Renal cortex interstitium (tissue), 11 donors: ENCODE data around the gene DCDC2C. TPM values are rescaled to one million over a fixed set of nuclear protein-coding genes. Genes with fewer than 3 reads are reported as not detected.

ENCODE experiments used
- DNase-seq, 11 donors: peaks; one replicate each; pipeline ENCODE4 v3.0.0-alpha.2; 2013; ENCODE audit warnings: low read depth in 9 of 11, low spot score in 4 of 11; ENCODE audit errors: extremely low read depth in 1 of 11
- polyA plus RNA-seq, 3 donors: library from polyadenylated mRNA; unstranded; fragments of 120-200 nt; gene quantifications; one replicate each; pipeline ENCODE4 v1.2.1, GENCODE V29; 2013; ENCODE audit not compliant: insufficient read length in 3 of 3

DCDC2C gene
- polyA plus RNA-seq, 3 donors, result 0.32 to 0.56 TPM; not detected in 1

DNA sequence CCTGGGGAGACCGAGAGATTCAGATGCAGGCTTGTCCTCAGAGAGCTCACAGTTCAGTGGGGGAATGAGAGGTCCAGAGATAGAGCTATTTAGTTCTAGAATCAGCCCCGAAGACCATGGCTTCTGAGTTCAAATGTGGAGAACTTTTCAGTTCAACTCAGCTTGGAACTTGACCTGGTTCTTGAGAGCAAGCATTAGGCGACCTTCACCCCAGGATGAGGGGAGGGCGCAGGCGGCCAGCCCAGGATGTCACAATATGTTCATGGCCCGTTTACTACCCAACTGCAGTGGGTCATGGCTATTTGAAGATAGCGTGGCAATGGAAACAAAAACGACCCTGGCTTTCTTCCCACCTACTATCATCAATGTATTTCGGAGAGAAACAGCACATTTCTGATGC, 33.8 kb downstream of the DCDC2C start:
- no peak for DNase-seq

DNA sequence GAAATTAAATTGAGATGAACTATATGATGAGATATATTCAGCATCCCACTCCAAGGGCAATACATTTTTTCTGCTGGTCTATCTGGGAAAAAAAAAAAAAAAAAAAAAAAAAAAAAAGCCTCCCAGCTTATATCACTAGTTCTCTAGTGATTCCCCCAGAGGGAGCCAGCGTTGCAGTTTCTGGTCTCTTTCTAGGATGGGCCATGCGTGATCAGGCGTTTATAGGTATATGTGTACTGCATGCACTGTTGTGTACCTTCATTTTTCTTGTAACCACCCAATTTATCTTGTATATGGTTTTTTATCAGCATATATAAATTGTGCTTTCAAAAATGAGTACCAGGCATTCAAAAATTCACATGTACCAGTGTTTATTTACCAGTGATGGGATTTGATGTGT, 35.1 kb downstream of the DCDC2C start:
- DNase-seq, result no peak

DNA sequence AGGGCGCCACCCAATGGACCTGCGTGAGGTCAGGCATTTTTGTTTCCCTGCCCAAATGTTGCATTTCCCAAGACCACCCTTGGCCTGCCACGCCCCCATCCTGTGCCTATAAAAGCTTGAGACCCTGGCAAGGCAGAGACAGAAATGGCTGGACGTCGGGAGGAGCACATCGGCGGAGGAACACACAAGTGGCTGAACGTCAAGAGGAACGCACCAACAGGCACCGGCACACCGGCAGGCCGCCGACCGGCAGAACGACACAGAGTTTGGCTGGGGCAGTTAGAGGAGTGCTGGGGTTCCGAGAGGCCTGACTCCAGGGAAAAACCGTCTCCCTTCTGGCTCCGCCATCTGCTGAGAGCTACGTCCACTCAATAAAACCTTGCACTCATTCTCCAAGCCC, 35.9 kb downstream of the DCDC2C start:
- DNase-seq, result no peak

DNA sequence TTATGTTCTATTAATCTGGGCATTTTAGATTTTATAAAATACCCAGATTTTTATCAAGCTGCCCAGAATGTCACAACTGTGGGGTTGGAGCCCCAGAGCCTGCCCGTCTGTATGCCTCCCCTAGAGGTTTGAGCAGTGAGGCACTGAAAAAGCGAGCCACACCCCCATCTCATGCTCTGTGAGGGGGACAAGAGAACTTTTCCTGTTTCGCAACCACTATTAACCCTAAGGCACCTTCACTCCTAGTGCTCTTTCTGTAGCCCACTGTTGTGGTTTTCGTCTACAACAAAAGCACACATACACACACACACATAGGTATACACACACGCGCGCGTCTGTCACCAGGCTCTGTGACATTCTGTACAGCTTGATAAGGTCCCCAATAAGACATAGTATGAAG, 38.0 kb downstream of the DCDC2C start:
- no peak for DNase-seq

DNA sequence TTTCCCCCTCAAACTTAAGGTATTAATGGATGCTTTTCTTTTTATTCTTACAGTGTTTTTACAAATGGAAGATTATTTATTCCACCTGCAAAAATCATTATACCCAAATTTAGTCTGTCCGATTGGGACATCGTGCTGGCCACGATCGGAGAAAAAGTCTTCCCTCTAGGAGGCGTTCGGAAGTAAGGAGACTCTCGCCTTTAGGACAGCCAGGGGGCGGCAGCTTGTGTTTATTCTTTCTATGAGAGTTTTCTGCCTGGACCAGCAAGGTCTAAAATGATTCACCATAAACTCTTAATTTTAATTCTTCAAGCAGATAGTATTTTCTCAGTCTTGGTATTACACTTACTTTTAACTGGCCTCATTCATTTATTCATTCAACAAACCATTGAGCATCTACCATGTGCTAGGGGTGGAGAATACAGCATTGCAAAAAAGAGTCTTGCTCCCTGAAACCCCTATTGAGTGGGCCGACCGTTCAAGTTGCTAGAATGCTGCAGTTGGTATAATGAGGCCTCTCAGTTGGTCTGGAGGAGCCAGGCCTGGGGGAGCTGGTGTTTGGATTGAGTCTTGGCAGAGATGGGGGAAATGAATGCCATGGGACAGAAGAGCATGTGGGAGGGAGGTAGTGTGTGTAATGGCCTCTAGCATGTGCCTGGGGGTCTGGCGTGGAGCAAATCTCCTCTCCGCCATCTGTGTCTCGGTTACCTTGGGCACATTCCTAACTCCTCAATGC, 38.7 kb downstream of the DCDC2C start:
- DNase-seq, result no peak

DNA sequence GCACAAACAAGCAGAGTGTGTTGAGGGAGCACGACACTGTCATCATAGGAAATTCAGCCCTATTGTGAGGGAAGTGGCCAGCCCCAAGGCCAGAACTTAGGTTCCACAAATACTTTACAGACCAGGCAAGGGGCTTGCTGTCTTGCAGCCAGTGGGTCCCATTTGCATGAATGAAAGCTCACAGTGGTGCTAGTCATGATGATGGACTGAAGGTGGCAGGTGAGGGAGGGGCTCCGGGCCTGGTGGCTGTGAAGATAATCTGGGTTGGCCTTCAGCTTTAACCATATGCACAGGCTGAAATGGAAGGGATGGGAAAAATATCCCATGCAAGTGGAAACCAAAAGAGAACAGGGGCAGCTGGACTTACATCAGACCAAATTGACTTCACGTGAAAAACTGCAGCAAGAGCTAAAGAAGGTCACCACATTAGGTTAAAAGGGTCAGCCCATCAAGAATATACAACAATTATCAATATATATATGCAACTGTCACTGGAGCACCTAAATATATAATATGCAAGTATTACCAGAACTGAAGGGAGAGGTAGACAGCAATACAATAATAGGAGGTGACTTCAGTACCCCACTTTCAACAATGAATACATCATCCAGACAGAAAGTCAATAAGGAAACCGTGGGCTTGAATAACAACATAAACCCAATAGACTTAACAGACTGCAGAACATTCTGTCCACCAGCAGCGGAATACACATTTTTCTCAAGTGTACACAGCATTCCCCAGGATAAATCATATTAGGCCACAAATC, 39.6 kb downstream of the DCDC2C start:
- DNase-seq, result no peak

DNA sequence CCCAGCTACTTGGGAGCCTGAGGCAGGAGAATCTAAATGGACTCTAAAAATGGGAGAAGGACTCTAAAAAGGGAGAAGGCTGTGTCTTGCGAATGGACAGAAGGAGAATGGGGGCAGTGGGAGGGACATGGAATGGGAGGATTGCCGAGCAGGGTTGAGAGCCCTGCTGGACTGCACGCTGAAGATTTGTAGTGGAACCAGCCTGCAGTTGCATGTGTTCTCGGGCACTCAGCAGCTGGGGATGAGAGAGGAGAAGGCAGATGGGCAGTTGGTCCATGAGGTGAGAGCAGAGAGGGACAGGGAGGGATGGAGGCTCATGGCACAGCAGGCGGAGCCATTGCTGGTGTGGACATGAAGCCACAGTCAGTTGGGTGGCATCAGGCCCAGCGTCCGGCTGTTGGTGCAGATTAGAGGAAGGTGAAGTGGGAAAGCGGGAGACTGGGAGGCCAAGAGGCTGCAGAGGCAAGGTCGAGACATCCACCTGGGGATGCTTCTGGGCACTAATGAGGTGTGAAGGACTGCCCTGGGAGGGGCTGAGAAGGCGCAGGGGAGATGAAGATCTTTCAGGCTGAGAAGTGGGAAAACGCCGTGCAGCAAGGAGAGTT, 40.7 kb downstream of the DCDC2C start:
- DNase-seq, result no peak

DNA sequence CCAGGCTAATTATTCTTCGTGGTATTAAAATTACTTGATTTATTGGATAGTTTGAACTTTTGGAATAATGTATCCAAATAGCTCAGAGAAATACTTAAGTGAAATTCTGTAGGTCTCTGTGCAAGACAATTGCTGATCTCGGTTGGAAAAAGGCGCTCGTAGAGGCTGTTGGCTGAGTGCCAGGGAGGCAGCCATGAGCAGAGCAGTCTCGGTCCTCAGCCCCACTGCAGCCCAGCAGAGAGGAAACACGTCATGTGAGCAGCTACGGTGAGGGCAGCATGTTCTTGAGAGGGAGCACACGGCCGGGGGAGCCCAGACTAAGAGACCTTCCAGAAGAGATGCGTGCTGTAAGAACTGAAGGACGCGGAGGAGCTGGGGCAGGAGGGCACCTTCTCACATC, 42.5 kb downstream of the DCDC2C start:
- DNase-seq, result no peak

DNA sequence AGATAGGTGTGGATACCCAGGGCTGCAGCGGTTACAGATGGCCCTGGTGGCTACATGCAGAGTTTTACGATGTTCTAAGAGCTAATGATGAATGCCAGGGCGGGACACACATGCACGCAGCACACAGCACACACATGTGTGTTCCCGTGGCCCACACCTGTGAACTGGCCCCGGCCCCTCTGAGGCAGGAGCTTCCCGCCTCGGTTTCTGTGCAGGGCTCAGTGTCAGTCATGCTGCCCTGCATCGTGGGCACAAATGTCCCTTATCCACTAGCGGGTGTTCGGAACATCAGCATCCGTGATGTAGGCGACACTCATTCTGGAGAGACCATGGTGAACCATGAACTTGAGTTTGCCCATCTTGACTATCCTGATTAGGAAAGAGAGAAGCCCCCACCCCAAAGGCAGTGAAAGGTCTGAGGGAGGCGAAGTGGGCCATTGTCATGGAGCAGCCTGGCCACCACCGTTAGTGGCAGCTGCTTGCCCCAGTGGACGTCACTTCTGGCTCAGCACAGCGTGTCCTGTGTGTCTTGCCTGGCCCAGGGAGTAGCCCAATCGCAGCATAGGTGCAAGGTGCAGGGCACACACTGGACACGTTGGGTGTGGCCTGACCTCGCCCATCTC, 43.8 kb downstream of the DCDC2C start:
- DNase-seq, result no peak

DNA sequence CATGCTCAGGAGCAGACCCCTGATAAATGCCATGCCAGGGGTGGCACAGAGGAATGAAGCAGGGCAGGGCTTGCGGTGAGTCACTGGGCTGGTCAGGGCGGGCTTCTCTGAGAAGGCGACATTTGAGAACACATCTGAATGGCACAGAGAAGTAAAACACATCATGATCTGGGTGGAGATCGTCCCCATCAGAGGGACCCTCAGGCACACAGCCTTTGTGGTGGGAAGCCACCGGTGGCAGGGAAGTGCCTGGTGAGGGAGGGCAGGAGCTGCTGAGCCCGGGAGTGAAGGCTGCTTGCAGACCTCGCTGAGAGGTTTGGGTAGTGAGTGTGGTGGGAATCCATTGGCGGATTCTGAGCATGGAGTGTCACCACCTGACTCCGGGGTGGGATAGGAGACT, 44.5 kb downstream of the DCDC2C start:
- no peak for DNase-seq

DNA sequence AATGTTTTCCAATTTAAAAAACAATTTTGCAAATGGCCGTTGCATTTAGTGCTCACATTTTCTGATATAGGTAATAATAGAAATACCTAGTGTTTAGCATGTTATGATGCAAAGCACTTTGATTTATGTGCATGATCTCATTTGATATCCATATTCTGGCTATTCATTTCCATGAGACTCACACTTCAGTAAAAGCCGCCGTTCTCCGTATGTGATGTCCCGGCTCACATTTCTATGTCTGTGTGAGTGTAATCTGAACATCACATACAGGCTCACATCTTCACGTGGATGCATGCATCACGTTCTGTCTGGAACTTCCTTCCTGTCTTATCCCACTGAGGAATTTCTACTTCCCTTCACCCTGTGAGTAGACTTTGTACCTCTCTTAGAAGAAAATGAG, 45.8 kb downstream of the DCDC2C start:
- DNase-seq, result no peak

DNA sequence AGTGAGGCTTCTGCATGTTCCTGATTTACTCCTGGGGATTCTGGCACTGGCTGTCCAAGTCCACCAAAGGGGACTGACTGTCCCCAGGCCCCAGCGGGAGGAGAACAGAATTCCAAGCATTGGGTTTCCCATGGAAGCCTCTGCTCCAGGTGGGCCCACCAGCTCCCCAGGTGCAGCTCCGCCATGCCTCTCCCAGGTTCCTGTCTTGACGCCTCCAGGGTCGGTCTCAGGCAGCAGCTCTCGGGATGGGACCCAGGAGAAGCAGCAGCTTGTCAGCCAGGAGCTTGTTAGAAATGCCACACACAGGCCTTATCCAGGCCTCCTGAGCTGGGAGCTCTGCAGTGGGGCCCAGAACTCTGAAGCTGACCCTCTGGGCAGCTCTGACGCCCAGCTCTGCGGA, 47.9 kb downstream of the DCDC2C start:
- DNase-seq, result no peak

DNA sequence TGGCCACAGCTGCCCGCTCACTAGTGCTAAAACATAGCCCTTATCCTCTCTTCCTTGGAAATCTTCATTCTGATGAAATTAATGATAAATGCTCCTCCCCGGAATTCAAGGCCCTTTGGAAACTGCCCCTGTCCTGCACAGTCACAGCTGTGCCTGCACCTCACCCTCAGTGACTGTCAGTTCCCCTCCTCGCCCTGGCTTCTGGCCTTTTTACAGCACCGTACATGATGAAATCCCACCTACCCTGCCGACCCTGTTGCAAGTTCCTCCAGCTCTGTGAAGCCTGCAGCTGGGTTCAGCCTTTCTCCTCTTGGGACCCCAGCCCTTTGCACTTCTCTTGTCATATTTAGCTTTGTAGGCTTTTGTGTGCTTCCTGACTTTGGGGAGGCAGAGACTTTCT, 48.4 kb downstream of the DCDC2C start:
- no peak for DNase-seq

DNA sequence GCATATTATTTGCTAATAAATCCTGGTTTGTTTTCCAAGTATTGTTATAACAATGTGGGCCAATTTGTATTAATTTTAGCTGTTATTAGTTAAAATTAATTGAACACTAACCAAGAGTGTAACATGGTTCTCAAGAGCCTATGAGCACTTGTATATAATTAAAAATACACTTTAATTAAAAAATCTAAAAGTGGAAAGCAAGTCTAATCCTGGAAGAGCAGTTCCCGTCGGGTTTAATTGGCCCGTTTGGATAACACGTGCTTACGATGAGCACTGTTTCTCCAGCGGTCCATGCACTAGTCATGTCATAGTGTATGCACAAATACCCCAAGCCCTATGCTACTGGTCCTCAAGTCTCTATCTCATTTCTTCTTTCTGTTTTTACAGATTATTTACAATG, 49.0 kb downstream of the DCDC2C start:
- no peak for DNase-seq

DNA sequence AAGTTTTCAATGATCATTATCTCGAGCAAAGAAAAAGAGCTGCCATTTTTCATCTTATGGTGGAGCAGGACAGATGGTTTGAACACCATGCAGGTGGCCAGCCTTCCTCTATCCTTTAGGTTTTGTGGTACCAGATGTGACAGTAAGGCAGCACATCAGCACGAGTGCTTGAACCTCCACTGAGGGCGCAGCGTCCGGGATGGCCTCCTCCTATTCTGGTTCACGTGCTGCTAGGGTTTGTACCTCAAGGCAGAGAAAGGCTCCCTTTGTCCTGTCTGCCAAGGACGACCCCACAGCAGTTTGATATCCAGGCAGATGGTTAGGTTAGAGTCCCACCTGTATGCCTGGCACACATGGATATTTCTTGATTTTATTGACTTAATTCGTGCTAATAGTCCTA, 50.2 kb downstream of the DCDC2C start:
- DNase-seq, result no peak

DNA sequence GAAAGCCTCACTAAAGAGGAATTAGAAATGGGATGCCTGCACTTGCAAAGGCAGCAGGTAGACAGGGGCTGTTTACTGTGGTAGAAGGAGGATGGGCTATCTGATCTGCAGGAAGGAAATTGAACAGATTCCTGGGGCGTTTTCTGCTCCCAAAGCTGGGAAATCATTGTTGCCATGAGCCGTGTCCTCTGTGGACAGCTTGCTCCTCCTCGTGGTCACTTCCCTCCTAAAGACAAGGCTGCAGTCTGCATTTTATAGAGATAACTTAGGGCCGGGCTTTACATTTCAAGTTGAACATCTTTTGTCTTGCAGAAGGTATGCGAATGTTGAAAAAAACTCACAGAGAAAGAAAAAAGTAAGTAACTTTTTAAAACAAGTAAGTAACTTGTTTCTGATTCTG, 50.9 kb downstream of the DCDC2C start:
- no peak for DNase-seq

DNA sequence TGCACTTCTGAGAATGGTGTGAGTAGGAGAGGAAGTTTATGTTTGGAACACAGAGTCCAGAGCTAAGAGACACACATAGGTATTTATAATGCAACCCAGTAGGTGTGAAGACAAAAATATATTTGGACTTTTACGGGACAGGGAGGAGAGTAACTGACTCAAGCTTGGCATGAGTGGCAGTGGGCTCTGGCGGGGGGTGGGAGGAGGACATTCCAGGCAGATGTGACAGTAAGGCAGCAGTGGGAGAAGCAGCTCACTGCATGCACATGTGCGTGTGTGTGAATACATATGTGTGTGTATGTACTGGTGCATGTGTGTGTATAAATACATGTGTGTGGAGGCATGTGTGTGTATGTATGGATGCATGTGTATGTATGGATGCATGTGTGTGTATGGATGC, 51.4 kb downstream of the DCDC2C start:
- no peak for DNase-seq

DNA sequence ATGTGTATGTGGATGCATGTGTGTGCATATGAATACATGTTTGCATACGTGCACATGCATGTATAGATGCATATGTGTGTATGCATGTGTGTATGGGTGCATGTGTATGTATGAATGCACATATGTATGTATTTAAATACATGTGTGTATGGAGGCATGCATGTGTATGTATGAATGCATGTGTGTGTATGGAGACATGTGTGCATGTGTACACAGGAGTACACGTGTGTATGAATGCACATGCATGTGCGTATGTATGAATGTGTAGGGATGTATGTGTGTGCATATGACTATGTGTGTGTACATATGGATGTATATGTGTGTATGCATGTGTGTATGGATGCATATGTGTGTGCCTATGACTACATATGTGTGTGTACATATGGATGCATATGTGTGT, 51.9 kb downstream of the DCDC2C start:
- no peak for DNase-seq

DNA sequence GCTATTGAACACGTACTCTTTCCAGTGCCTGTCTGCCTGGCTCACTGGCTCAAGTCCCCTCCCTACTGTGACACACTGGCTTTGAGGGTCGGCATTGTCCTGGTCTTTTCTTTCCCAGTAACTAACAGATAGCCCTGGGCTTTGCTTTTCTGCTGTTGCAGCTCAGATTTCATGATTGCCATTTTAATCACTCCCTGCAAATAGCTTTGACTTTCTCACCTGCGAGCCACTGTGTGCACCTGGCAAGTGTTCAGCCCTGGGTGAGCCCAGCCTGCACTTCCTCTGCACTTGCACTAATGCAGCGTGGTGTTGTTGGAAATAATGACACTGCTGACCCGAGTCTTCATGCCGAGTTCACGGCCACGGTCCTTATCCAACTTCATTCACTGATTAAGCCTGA, 52.9 kb downstream of the DCDC2C start:
- peak in 1 of 11 donors; percentile 18 for DNase-seq

DNA sequence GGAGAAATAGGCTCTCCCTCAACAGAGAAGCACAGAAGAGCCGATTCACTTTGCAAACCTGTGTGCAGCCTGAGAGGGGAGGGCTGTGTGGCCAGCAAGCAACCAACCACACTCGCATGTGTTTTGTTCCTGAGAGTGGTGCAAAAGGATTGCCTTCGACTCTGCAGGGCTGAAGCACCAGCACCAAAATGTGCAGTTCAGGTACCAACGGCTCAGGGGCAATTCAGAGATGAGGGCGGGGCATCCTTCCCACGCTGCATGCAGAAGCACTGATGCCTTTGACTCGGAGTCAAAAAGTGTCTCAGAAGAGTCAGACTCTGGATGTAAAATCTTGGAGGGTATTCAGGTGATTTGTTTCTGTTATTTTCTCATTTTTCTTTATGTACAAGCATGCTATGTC, 55.5 kb downstream of the DCDC2C start:
- DNase-seq, result no peak
